Skin epidermis (tissue), 12 donors: ENCODE measurements around the gene USP47.

Source experiments
- H3K27ac ChIP-seq, 21 experiments: fragments of 200-600 bp; sonication (generic) in 11 of 21; one replicate each; pipeline ENCODE4 v1.5.0; 2020; ENCODE audit warnings: mild to moderate bottlenecking in 3 of 21, inconsistent platforms in 2 of 21, moderate library complexity in 2 of 21
- H3K4me3 ChIP-seq, 7 experiments: fragments of 200-600 bp; sonication (generic) in 2 of 7; one replicate each; pipeline ENCODE4 v1.5.0; 2020; ENCODE audit warnings: inconsistent platforms in 2 of 7, mild to moderate bottlenecking in 2 of 7, moderate library complexity in 1 of 7

Gene USP47

GRCh38 chr11:11963842-11964773 lies 122.3 kb downstream of the USP47 start:
- Histone ChIP-seq H3K4me3 (no peak overlapping the region), H3K27ac (no peak overlapping the region)

DNA sequence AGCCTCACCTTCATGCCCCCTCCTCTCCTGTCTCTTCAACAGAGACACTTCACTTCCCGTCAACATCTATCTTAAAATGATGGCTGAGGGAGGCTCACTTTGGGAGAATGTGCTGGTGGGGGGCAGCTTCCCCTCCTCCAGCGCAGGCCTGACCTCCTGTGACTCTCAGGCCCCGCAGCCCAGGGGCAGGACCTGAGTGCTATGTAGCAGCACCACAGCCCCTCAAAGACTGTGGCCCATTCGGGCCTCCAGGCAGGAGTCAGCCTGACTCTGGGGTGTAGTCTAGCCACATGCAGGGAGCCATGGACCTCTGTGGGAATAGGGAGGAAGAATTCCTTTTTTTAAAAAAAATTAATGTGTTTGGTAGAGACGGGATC lies 123.0 kb downstream of the USP47 start:
- no peak overlapping the region for H3K27ac ChIP-seq
- H3K4me3 ChIP-seq = no peak overlapping the region

DNA sequence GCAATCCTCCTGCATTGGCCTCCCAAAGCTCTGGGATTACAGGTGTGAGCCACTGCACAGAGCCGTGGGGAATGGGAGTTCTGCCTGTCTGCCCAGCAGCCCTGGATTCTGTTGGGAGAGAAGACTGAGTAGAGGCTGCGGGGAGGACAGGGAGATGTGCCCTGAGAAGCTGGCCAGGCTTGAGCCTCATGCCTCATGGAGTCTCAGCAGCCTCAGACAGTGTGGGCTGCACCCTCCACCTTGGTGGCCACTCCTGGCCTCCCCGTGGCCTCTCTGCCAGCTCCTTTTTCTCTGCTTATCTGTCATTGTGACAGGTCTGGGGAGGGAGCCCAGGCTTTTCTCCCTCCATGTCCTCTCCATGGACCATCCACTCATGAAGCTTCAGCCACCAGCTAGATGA lies 123.4 kb downstream of the USP47 start:
- no peak overlapping the region for H3K27ac ChIP-seq

GRCh38 chr11:11965656-11966353 lies 124.0 kb downstream of the USP47 start:
- H3K4me3 ChIP-seq = no peak overlapping the region
- H3K27ac ChIP-seq = no peak overlapping the region

More for the DNA sequence above, 123.4 kb downstream of the USP47 start:
- no peak overlapping the region for H3K4me3 ChIP-seq

GRCh38 chr11:11966354-11966741 lies 124.6 kb downstream of the USP47 start:
- Histone ChIP-seq H3K27ac (no peak overlapping the region), H3K4me3 (no peak overlapping the region)

GRCh38 chr11:11966826-11967668 lies 125.3 kb downstream of the USP47 start:
- Histone ChIP-seq H3K27ac (no peak overlapping the region), H3K4me3 (no peak overlapping the region)

DNA sequence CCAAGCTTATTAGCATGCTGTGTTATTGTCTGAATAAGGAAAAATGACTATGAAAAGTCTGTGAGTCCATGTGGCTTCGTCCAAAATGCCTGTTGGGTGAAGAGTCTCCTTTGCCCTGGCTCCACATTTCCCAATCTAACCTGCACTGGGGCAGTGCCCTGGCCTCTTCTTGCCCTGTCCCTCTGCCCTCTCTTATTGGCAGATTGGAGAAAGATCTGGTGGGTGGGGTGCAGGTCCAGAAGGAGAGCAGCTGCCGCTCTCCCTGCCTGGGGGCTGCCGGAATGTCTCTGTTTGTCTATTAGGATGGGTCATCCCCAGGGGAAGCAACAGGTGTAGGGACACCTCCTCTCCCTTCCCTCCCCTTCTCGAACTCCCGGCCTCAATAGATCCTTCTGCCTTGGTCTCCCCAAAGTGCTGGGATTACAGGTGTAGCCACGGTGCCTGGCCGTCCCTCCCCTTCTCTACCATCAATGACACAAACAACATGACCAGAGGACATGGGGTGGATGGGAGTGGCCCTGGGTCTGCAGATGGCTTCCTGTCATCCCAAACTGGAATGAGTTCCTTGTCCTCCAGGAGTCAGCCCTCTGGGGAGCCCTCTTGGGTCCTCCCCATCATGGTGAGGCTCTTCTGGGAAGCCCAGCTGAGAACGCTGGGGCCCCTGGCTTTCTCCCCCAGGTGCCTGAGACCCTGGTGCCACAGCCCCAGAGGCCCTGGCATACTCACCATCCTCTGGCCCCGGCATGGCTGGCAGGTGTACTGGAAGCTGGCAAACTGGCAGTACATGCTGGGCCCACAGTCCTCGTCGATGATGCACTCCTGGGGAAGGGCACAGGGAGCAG lies 126.1 kb downstream of the USP47 start:
- Histone ChIP-seq H3K27ac (peak overlapping the region in 4 of 21 experiments; percentile 1 to 47 (median 27)), H3K4me3 (no peak overlapping the region)

GRCh38 chr11:11968511-11969280 lies 126.9 kb downstream of the USP47 start:
- peak overlapping the region in 14 of 21 experiments; percentile 1 to 58 (median 40) for H3K27ac ChIP-seq
- no peak overlapping the region for H3K4me3 ChIP-seq

GRCh38 chr11:11969380-11970215 lies 127.8 kb downstream of the USP47 start:
- Histone ChIP-seq H3K4me3 (no peak overlapping the region), H3K27ac (peak overlapping the region in 12 of 21 experiments; percentile 1 to 58 (median 40))

DNA sequence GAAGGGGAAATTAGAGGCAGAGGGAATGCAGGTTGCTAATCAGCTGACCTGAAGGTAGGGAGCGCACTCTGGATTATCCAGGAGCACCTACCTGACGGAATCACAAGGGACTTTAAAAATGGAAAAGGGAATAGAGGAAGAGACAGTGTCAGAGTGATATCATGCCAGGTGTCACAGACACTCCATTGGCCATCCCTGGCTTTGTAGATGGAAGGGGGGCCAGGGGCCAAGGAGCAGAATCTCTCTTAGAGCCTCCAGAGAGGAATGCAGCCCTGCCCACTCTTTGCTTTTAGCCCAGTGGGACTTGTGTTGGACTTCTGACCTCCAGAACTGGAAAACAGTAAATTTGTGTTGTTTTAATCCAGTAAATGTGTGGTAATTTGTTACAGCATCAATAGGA lies 128.8 kb downstream of the USP47 start:
- Histone ChIP-seq H3K4me3 (no peak overlapping the region), H3K27ac (no peak overlapping the region)

GRCh38 chr11:11971906-11972547 lies 130.3 kb downstream of the USP47 start:
- Histone ChIP-seq H3K27ac (peak overlapping the region in 1 of 21 experiments; percentile 73), H3K4me3 (no peak overlapping the region)

GRCh38 chr11:11972730-11973341 lies 131.1 kb downstream of the USP47 start:
- Histone ChIP-seq H3K4me3 (no peak overlapping the region), H3K27ac (peak overlapping the region in 9 of 21 experiments; percentile 3 to 77 (median 31))

DNA sequence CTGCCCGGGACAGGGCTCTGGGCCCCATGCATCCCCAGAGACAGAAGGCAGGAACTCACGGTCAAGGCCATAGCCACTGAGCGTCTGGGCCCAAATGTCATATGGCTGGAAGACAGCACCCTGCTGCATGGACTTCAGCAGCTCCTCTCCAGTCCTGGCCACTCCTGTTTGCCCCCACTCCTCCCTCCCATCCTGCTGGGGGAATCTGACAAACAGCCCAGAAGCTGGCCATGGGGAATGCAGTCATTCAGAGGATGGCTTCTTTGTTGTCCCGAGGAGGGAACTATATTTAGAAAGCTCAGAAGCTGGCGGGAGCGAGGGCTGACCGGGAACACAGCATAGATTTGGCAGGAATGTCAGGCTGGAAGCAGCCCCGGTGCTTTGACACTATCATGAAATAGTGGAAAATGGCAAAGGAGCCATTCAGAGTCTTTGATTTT lies 131.6 kb downstream of the USP47 start:
- no peak overlapping the region for H3K4me3 ChIP-seq
- H3K27ac ChIP-seq = peak overlapping the region in 12 of 21 experiments; percentile 1 to 77 (median 28)

DNA sequence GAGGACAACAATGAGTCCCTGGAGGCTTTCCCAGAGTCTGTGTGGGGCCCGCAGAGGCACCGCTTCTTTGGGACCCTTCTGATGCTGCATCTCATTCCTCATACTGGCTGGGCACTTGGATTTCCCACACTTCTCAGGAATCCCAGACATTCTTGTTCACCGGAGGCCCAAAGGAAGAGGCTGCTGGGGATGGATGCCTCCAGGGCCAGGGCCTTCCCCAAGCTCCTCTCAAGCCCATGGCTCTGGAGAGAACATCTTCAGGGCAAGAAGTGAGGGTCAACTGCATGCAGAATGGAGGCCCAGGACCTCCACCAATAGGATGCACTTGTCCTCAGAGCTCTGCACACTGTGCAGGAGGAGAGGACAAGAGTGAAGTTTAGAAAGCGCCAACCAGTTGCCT lies 132.1 kb downstream of the USP47 start:
- Histone ChIP-seq H3K27ac (peak overlapping the region in 14 of 21 experiments; percentile 1 to 77 (median 30)), H3K4me3 (no peak overlapping the region)

- H3K27ac ChIP-seq = peak overlapping the region in 5 of 21 experiments; percentile 2 to 74 (median 6)
- H3K4me3 ChIP-seq = no peak overlapping the region
These were observed 133.7 kb downstream of the USP47 start for GRCh38 chr11:11975201-11976092.
